GM19468 (cell line): Measurements from ENCODE around the gene AFF3.

Experiments used
- ATAC-seq: cut with Tn5 transposase; IDR thresholded peaks from one replicate; pipeline ENCODE4 v1.9.1; 2021; ENCODE audit warnings: mild to moderate bottlenecking, moderate library complexity, moderate number of reproducible peaks; ENCODE audit not compliant: unreplicated experiment; ENCODE audit errors: extremely low read depth

AFF3 gene

DNA sequence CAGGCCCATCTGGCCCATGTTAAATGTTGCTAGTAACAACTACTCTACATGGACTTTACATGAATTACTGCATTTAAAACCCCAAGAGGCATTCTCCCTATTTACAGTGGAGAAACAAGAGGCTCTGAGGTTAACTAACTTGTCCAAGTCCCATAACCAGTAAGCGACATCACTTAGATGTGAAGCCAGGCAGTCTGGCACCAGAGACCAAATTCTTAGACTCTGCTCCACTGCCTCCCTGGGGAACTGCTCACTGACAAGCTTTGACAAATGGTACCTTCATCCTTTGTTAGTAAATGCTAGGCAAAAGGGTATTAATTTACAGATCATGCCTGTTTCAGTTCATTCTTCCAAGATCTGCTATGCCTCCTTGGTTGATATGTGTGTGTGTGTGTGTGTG is 124.8 kb downstream of the AFF3 start:
- ATAC-seq: no peak

DNA sequence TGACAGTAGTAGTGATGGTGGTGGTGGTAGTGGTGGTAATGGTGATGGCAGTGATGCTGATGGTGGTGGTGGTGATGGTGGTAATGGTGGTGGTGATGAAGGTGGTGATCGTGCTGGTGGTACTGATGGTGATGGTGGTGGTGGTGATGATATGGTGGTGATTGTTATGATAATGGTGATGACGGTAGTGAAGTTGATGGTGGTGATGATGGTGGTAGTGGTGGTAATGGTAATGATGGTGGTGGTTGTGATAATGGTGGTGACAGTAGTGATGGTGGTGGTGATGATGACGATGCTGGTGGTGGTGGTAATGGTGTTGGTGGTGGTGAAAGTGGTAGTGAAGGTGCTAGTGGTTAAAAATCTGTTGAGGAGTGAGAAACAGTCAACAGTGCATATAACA is 125.6 kb downstream of the AFF3 start:
- ATAC-seq: no peak

DNA sequence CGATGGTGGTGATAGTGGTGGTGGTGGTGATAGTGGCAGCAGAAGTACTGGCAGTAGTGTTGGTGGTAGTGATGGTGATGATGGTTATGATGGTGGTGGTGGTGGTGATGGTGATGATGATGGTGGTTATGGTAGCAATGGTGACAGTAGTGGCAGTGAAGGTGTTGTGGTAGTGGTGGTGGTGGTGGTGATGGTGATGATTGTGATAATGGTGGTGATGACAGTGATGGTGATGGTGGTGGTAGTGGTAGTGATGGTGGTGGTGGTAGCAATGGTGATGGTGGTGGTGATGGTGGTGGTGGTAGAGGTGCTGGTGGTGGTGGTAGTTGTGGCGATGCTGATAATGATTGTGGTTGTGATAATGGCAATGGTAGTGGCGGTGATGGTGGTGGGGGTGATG is 126.5 kb downstream of the AFF3 start:
- ATAC-seq: no peak

DNA sequence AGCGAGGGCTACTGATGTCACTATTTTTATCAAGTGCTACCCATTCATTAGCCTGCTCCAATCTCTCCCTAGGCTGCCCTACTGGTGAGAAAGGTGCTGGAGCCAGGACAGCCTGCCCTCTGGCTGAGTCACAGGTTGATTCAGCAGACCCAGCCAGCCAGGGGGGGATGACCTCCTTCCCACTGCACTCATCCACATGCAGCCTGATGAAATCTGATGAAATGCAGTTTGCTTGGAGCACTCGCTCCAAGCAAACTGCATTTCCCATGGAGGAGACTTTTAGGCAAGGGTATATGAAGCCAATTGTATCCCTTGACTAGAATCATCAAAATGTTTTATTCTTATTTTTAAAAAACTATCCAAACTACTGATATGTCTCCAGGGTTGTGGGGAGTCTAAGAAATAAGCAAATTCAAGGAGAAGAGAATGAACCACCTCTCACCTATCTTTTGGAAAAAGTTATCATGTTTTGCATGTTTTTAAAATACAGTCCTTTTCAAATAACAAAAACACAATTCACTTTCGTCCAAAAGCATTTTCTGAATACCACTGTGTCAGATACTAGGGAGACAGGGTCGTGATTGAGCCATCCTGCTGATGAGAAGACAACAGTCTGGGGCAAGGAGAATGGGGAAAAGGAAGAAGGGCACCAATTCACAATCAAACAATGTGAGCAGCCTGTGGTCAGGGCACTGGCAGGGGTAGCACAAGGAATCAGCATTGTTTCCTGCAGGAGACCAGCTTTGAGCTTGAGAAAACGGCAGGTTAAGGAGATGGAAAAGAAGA is 128.3 kb downstream of the AFF3 start:
- no peak for ATAC-seq

DNA sequence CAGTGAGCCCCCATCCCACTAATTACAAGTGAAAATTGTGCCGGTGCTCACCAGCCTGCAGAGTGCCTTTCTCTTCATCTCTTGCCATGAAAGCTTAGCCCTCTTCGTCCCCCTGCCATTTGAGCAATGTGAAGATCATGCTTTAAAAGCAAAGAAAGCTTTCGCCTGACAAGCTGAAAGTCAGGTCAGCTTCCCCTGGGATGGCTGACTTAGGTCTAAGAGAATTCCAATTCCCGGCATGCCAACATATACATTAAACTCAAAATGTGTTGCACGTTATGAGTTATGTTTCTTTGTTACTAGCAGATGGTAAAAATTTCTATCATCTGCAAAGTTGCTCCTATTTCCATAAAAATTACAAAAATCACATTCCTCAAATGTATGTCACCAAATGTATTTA is 129.8 kb downstream of the AFF3 start:
- no peak for ATAC-seq

DNA sequence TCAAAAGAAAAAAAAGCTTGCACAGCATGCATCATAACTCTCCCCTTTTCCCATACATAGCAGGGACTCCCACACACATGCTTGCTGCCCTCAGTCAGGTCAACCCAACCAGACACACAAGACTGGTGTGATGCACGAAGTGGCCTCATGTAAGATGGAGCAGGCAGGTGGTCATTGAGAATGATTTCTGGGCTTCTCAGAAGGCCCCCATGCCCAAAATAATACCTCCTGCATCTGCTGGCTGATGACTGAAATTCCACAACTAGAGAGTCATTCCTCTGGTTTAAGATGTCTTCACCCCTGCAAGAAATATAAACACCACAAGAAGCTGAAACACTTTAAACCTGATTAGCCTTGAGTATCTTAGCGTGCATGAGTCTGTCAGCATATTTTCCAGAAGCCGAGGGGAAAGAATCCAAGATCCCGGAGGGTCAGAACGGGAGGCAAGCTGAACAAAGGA is 131.1 kb downstream of the AFF3 start:
- ATAC-seq: no peak

DNA sequence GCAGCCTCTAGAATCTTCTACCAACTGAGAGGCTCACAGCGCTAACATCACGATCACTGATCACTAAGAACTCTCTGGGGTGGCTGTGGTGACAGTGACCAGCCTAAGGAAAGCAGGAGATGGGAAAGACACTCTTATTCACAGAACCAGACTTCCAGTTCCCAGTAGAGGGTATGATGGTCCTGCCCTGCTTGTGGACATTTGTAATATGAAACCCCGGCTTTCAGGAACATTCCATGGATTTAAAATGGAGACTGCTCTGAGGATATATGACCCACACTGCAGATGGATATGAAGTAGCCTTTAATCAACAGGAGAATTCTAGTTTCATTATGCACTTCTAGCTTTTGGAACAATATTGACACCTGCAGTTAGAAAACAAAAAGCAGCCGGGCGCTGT is 131.8 kb downstream of the AFF3 start:
- ATAC-seq: no peak

DNA sequence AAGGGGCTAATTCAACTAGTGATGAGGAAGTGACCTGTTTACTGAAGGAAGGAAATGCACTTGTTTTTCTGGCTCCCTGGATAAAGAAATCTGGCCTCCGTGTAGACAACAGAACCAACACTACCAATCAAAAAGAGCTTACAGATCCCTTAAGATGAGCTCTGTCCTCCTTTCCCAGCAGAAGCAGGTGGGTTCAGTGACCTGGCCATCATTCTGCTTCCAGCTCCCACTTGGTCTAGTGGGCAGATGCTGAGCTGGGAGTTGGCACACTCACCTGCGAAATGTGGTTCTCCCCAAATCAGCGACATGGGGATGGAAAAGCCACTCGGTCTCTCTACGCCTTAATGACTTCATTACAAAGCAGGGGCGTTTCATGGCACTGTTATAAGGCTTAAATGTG is 132.6 kb downstream of the AFF3 start:
- ATAC-seq: no peak

DNA sequence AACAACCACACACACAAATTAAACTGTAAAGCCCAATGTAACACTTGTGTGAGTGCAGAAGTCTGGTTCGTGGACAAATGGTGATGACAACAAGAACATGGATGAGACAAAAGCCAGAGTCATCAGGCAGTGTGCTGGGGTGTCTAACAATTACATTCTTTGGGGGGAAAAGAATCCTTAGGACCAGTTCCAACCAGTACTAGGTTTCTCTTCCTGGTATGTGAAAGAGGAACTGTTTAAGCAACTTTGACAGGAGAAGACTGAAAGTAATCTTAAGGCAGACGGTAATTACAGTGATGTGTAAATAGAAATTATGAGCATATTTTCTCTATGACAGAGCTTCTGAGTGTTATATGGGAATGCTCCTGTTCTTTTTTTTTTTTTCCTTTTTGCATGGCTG is 133.4 kb downstream of the AFF3 start:
- ATAC-seq: no peak

DNA sequence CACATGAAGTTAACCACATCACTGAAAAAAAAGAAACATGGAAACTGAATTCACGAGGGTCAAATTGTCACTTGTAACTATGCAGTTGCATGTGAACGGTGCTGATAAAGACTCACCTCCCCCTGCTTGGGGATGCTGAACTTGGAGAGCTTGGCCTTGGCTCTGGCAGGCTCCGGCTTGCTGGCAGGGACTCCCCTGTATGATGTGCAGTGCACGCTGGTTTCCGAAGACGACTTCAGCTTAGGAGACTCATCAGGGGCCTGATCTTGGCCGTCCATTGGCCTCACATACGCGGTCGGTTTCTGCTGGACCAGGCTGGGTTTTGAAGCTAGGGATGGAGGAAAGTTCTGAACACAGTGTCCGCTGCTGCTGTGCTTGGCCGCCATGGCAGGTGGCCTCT is 135.9 kb downstream of the AFF3 start:
- no peak for ATAC-seq

DNA sequence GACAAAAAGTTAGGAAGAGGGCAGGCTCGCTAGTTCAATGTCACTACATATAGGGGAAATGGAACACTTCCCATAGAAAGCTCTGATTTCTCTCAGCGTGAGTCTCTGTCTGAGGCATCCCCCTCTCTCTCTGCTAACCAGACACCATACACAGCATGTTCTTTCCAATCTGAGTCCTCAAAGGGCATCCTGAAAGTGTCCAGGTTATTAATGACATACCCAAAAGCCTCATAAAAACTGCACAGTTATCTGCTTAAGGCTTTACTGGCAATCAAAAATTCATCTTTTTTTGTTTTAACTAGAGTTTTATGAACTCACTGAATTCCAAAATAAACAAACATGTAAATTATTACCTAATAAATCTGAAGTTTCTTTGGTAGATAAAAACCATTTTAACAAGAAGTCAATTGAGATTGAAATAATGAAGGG is 137.4 kb downstream of the AFF3 start:
- no peak for ATAC-seq

DNA sequence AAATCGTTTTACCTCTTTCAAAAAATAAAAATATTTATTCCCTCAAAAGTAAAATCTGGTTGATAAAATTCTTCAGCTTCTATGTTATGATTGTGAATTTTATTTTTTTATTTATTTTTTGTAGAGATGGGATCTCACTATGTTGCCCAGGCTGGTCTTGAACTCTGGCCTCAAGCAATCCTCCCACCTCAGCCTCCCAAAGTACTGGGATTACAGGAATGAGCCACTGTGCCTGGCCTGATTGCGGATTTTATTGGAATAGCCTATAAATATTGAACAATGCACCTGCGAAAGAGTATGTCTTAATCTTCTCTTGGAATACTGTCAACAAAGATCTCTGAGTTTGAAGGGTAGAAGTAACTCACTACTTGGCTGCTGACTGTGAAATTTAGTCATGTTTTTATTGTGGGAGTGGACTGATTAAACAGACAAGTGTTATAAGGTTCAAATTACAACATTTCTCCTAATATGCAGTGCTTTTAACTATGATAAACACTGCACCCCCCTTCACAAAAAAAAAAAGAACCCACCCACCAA is 138.0 kb downstream of the AFF3 start:
- no peak for ATAC-seq

DNA sequence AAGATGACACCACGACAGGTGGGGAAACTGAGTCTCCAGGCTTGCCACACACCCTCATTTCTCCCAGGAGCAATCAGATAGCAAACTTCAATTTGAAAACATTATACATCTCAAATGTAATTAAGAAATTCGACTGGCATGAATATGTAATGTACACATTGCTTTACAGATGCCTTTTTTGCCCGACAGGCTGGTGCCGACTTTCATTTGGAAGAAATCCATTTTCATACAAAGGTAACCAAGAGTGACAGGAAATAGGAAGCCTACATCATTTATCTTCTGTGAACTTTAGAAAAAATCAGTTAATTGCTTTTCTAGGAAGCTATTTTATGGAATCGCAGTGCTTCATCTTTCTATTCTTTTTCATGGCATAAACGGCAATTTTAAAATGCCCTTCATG is 140.3 kb downstream of the AFF3 start:
- ATAC-seq: no peak

DNA sequence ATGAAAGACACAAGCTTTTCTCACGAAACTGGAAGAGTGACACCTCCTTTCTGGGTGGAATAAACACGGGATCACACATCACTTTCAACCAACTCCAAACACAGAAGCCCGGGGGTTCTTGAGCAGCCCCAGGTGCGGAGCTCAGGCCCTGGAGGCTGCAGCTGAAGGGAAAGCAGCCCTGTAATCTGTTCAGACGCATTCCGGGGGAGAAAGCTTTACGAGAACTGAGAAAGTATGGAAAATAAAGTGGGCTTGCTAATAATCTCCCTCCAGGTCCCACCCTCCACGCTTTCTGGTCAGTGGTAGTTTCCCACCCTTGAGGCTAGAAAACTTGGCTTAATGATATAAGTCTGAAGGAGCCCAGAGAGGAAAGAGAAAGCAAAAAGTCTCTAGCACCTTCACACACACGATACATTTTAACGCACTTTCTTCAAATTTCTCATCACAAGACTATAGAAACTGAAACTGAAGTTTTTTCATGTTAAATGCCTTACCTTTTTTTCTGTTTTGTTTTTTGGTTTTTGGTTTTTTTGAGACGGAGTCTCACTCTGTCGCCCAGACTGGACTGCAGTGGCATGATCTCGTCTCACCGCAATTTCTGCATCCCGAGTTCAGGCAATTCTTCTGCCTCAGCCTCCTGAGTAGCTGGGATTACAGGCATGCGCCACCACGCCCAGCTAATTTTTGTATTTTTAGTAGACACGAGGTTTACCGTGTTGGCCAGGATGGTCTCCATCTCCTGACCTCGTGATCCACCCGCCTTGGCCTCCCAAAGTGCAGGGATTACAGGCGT is 141.3 kb downstream of the AFF3 start:
- no peak for ATAC-seq

DNA sequence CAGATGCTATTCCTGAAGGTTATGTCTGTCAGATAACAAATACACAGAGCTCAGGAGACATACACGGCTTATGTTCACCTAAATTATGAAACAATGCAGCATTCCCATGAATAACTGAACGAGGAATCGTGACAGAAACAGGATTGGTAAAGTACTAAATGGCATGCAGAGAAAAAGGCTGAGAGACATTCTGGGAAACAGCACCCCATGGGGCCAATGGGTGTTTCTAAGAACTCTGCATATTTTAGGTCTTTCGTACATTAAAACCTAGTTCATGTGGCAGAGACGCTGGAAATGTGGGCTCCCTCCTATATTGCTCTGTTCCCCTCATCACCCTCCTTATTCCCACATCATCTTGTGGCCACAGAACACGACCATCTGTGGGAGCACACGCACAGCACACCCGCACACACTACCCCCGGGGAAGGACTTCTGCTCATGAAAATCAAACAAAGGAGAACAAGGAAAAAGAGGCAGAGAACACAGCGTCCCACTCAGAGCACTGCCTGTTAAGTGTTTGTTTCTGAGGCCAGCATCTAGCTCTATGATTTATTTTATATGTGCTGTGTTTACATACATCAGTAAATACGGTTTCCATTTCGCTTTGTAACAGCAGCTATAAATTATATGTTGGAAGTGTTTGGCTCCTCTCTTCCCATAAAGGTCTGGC is 143.6 kb downstream of the AFF3 start:
- no peak for ATAC-seq

DNA sequence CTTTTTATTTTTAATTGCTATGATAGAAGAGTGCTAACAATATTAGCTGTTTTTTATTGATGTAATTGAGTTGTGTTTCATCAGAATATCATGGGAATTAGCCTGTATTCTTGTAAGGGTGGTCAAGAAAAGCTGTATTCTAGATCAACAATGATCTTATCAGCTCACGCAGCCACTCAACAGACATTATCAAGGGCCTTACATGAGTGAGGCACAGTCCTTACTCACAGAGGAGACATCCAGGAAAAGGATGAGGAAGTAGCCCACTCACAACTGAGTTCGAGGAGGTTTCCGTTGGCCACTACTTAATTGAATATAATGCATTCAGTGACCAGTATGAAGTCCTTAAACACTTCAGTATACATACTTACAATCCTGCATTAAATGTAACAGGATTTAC is 152.5 kb downstream of the AFF3 start:
- ATAC-seq: no peak

DNA sequence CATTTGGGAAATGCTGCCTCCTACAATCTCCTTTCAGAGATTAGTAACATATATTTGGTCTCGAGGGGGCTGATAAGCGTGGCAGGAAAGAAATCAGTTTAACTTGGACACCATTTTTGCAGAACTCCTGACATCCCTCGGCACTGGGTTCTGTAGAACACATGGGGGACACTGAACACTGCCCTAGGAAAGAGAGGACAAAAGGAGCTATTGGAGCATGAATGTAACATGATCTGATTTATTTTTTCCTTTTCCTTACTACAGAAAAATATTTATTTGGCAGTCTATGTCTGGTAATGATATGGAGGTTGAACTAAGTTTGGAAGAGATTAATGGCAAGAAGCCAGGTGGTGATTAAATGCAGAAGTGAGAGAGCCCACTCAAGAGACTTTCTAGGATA is 153.8 kb downstream of the AFF3 start:
- no peak for ATAC-seq

DNA sequence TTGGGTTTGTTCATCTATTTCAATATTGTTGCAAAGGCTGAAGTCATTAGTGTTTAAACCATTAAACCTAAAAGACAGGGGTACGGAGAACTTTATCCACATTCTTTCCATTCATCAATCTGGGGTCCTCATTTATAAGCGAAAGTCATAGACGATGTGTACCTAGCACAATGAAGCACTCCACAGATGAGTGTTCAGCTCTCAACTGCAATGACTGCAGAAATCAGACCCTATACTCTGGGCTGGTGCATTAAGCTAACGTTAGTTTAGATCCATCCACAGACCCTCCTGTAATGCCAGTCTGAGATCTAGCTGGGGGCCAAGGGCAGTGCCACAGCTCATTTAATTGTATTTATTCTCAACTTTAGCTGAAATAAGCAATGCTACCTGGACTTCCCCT is 155.2 kb downstream of the AFF3 start:
- no peak for ATAC-seq

DNA sequence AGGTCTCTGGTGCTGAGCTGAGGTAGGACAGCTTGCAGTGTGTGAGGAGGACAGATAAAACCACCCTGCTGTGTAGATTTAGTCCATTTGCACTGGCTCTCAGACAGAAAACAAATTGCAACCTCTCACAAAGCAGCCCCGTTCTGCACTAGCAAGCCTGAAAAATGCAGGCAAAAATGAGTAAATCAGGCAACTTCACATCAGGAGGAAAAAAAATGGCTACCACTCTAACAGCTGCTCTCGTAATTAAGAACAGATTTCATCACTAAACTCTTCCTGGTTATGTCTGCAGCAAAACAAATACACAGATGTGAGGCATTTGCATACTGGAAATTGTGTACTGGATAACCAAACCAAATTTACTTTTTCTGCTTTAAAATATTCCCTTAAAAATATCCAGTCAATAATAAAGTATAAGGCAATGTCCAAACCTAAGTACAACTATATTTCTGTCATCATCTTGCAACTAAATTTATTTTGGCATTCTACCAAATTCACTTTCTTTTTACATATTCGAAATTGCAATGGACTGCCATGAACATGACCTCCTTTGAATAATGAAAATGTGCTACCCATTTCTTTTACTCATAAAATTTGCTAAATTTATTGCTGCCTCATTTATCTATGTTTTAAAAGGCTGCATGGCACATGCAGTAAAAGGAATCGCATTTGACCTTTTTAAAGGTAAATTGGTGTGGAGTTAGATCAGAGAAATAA is 157.4 kb downstream of the AFF3 start:
- no peak for ATAC-seq

DNA sequence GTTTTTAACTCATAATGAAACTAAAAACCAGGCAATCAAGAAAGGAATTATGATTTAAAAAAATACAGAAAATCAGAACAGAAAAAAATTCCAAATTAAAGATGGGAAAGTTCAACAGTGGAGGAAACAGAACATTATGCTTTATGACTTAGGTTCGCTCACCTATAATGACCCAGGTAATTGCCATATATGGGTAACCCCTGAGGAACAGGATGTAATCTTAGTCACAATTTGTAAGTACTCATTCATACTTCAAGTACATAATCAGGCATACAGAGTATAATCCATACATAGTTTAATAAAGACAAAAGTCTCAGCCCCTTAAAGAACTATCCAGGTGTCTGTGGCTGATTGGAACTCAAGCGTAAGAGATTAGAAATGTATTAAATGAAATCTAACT is 159.6 kb downstream of the AFF3 start:
- no peak for ATAC-seq
